HepG2 (cell line): ENCODE results near the gene ZNF644. TPM values are rescaled to one million over a fixed set of nuclear protein-coding genes. Genes with fewer than 3 reads are reported as not detected.

Experiments used
- ATAC-seq: fragments of 200-7000 bp; cut with Tn5 transposase; 3 replicates; pipeline ENCODE4 v1.9.1; 2020; ENCODE audit warnings: mild to moderate bottlenecking, moderate library complexity
- BruUV-seq: library from RNA; stranded (reverse); fragments of 400-500 nt; replicated peaks from 2 replicates; lab custom pipeline; 2021; lab: Mats Ljungman, UMichigan
- CTCF ChIA-PET: fragments of 300-600 bp; formaldehyde crosslinking; extraction: SDS; loops from one replicate; lab custom pipeline; 2021; ENCODE audit warnings: low total read pairs, inconsistent platforms, low intra/inter-chr PET ratio; lab: Yijun Ruan, JAX
- POLR2A ChIA-PET: fragments of 350-600 bp; sonication (Branson Sonifier 250); formaldehyde crosslinking; loops from one replicate; lab custom pipeline; 2020; ENCODE audit warnings: antibody characterized with exemption, inconsistent platforms; lab: Yijun Ruan, JAX
- DNase-seq: peaks from one replicate; pipeline ENCODE4 v3.0.0-alpha.2; 2015; ENCODE audit warnings: low spot score
- FAIRE-seq: peaks from 3 replicates; lab custom pipeline; 2011; peaks lifted over from hg19 to GRCh38; lab: Jason Lieb, UNC
- H2AFZ ChIP-seq: one replicate; pipeline ENCODE4 v1.6.1; 2011; ENCODE audit warnings: low read length, inconsistent platforms
- H3K27ac ChIP-seq: fragments of 300-600 bp; 3 replicates; pipeline ENCODE4 v1.8.0; 2011; ENCODE audit warnings: mixed run types, mild to moderate bottlenecking, mixed read lengths, low read length, inconsistent platforms; ENCODE audit not compliant: insufficient read depth; ENCODE audit errors: extremely low read length
- H3K27me3 ChIP-seq, 2 experiments: fragments of 200-600 bp in 1 of 2; 2 replicates in 1 of 2; 3 replicates in 1 of 2; pipeline versions ENCODE4 v1.6.0 to v1.8.0; 2011; ENCODE audit warnings: low read length in 2 of 2, mild to moderate bottlenecking in 2 of 2, moderate library complexity in 2 of 2, inconsistent platforms in 1 of 2; ENCODE audit not compliant: insufficient read depth in 2 of 2, control insufficient read depth in 1 of 2
- H3K36me3 ChIP-seq, 2 experiments: fragments of 200-600 bp in 1 of 2; replicated peaks in 1 of 2; 2 replicates in 1 of 2; 3 replicates in 1 of 2; pipeline versions ENCODE4 v1.5.1 to v1.8.0; 2011; ENCODE audit warnings: low read length in 2 of 2, inconsistent platforms in 1 of 2; ENCODE audit not compliant: insufficient read depth in 2 of 2, control insufficient read depth in 1 of 2
- H3K4me1 ChIP-seq: 2 replicates; pipeline ENCODE4 v1.5.1; 2012; ENCODE audit warnings: low read length, inconsistent platforms; ENCODE audit not compliant: insufficient read depth
- H3K4me2 ChIP-seq: 2 replicates; pipeline ENCODE4 v1.6.0; 2011; ENCODE audit warnings: low read depth, low read length, inconsistent platforms
- H3K4me3 ChIP-seq, 3 experiments: fragments of 200-600 bp in 1 of 3; sonication (generic), shearing (Covaris generic) in 1 of 3; replicated peaks in 1 of 3; 2 replicates each; pipeline ENCODE4 v1.5.1; 2011 to 2016; ENCODE audit warnings: low read length in 3 of 3, inconsistent platforms in 2 of 3, low read depth in 2 of 3, mild to moderate bottlenecking in 2 of 3, control low read depth in 1 of 3, mixed read lengths in 1 of 3; ENCODE audit not compliant: insufficient read depth in 1 of 3
- H3K79me2 ChIP-seq: one replicate; pipeline ENCODE4 v1.6.1; 2011; ENCODE audit warnings: low read length, inconsistent platforms; ENCODE audit not compliant: insufficient read depth
- H3K9ac ChIP-seq: 2 replicates; pipeline ENCODE4 v1.6.0; 2011; ENCODE audit warnings: mild to moderate bottlenecking, low read depth, low read length, inconsistent platforms; ENCODE audit not compliant: insufficient read depth
- H3K9me3 ChIP-seq: 2 replicates; pipeline ENCODE4 v1.5.1; 2012; ENCODE audit warnings: mild to moderate bottlenecking, low read length
- H4K20me1 ChIP-seq: 2 replicates; pipeline ENCODE4 v1.6.0; 2011; ENCODE audit warnings: inconsistent platforms, mild to moderate bottlenecking, low read length, moderate library complexity; ENCODE audit not compliant: insufficient read depth
- FLYWCH1 ChIP-seq: sonication (generic); formaldehyde crosslinking; IDR thresholded peaks from 2 replicates; pipeline ENCODE4 v1.8.1; 2023; ENCODE audit warnings: mild to moderate bottlenecking, missing genetic modification reagents
- FOXA3 ChIP-seq: IDR thresholded peaks from 2 replicates; pipeline ENCODE4 v1.6.1; 2016; ENCODE audit warnings: missing genetic modification reagents, missing compliant biosample characterization
- YEATS4 ChIP-seq: sonication (generic); formaldehyde crosslinking; IDR thresholded peaks from 2 replicates; pipeline ENCODE4 v1.4.0; 2020; ENCODE audit warnings: missing genetic modification reagents, borderline replicate concordance
- ZNF232 ChIP-seq: sonication (generic); formaldehyde crosslinking; IDR thresholded peaks from 2 replicates; pipeline ENCODE4 v1.4.0; 2020; ENCODE audit warnings: missing genetic modification reagents, borderline replicate concordance
- ZNF30 ChIP-seq: sonication (generic); formaldehyde crosslinking; IDR thresholded peaks from 2 replicates; pipeline ENCODE4 v1.5.0; 2020; ENCODE audit warnings: mild to moderate bottlenecking, missing genetic modification reagents
- ZNF891 ChIP-seq: sonication (generic); formaldehyde crosslinking; IDR thresholded peaks from 2 replicates; pipeline ENCODE4 v1.5.0; 2020; ENCODE audit warnings: mild to moderate bottlenecking, missing genetic modification reagents
- ZZZ3 ChIP-seq: sonication (generic); formaldehyde crosslinking; IDR thresholded peaks from 2 replicates; pipeline ENCODE4 v1.4.0; 2020; ENCODE audit warnings: missing genetic modification reagents, mild to moderate bottlenecking, borderline replicate concordance
- WGBS: methylation state at CpG from one replicate; pipeline ENCODE4 v1.1.6; 2017; ENCODE audit warnings: low lambda C conversion rate; 5-methylcytosine and 5-hydroxymethylcytosine counted together
- in situ Hi-C: cut with HindIII; loops from 2 replicates; pipeline ENCODE4 v1.10.0; 2017; ENCODE audit warnings: low pct_unique_long_range_greater_than_20kb; ENCODE audit not compliant: extremely low pct_ligation_motif_present
- intact Hi-C: fragments of 100-400 bp; cut with micrococcal nuclease; formaldehyde crosslinking; loops from one replicate; pipeline ENCODE4 v1.10.0; 2022; ENCODE audit not compliant: unreplicated experiment
- polyA plus RNA-seq, 8 experiments: library from polyadenylated mRNA; depleted of rRNA in 3 of 8; stranded (reverse) in 7 of 8; unstranded in 1 of 8; fragments of >200 nt; fragmentation: Illumina TruSeq in 4 of 8; extraction: Trizol in 4 of 8; gene quantifications; 2 replicates each; pipeline versions ENCODE4 v1.2.1 to v1.2.3, GENCODE V29; 2011 to 2016; ENCODE audit warnings: low read depth in 4 of 8, missing spikeins in 1 of 8, mixed read lengths in 1 of 8; ENCODE audit not compliant: insufficient read depth in 1 of 8
- total RNA-seq, 5 experiments: library from RNA; depleted of rRNA; stranded (reverse); fragments of >200 nt; fragmentation: Illumina TruSeq; extraction: Trizol; gene quantifications; 2 replicates each; pipeline ENCODE4 v1.2.3, GENCODE V29; 2016; ENCODE audit warnings: low read depth in 1 of 5
- TF ChIP-seq, protein P1 (sequence below): sonication (generic); formaldehyde crosslinking; IDR thresholded peaks from 2 replicates; pipeline ENCODE4 v1.5.0; 2020; ENCODE audit warnings: mild to moderate bottlenecking, low read depth, missing genetic modification reagents, borderline replicate concordance

Gene ZNF644
- total and polyA plus RNA-seq, 2 of the 13 experiments (the other 11 are each of a cell fraction or from before 2014, with no cell fraction given) = 17.7 to 51.7 TPM

DNA sequence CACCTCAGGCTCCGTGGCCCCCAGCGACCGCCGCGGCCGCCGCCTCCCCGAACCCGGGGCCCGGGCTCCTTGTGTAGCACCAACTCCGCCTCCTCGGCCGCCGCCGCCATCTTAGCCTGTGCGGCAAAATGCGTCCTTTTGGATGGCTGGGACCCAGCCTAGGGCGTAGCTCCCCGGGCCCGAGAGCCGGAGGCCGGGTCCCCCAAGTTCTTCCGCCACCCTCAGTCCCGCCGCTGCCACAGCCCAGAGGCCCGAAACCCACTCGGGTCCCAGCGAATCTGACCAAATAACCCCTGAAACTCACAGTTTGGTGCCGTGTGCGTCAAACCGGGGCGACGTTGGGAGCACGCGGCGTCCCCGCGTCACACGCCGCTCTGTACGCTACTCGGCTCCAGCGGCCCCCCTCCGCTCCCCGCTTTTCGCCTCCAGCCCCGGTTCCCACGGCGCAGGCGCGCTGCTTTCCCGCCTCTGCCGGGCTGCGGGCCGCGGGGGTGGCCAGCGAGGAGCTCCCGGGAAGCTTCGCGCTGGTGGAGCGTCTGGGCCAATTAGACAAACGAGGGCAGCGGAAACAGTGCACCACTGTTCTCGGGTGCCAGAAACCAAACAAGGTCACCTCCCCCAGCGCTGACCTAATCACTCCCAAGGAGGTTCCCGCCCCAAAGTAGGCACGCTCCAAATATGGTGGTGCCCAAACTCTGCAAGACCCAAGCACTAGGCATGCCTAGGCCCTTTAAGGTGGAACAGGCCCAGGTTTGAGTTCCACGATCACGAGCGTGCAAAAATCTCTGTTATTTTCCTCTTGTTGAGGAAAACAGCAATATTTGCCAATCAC lies at the start of gene ZNF644 (continued):
- TF ChIP-seq FOXA3 (CRISPR knock-in tag) (peak; percentile 36), ZZZ3 (CRISPR knock-in tag) (peak; percentile 74; the same call in 1 of the 2 replicates), FLYWCH1 (CRISPR knock-in tag) (peak; percentile 88; the same call in 1 of the 2 replicates), ZNF30 (no peak; the same call in 1 of the 2 replicates), ZNF891 (CRISPR knock-in tag) (peak; percentile 72), ZNF232 (CRISPR knock-in tag) (peak; percentile 92; the same call in 1 of the 2 replicates), YEATS4 (CRISPR knock-in tag) (peak; percentile 81)

DNA sequence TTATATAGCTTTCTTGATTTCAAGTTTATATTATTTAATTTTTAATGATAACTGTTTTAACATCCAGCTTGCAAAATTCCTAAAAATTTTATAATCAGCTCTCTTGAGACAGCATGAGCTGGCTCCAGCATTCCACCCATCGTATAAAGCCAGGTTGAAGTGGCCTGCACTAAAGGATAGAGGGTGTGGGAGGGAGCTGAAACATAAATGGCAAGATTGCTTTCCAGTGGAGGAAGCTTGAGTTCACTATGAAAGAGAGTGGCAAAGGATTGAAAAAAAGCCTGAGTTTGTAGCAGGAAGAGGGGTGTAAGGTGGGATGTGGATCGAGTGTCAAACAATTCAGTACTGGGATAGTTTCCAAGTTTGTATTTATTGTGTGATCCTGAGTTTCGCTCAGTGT lies 48.5 kb upstream of the ZNF644 start:
- ChIA-PET CTCF (no interaction called here), POLR2A (no interaction called here)
- no peak overlapping the region for H3K27ac ChIP-seq
- H3K4me1 ChIP-seq = peaks cover 9% of the 10 kb centered on the region
- no peak overlapping the region for H3K9ac ChIP-seq
- 17% methylated on average over 3 of the region's 3 CpGs for WGBS
- no TSS peak for BruUV-seq
- in situ Hi-C loops = no loop called here
- intact Hi-C loops = no loop called here
- H3K4me2 ChIP-seq = no peak overlapping the region
- no peaks in the 10 kb centered on the region for H3K36me3 ChIP-seq
- no peak overlapping the region for H2AFZ ChIP-seq
- H4K20me1 ChIP-seq = no peaks in the 10 kb centered on the region
- H3K4me3 ChIP-seq = no peak overlapping the region
- no peak for ATAC-seq
- no peaks in the 10 kb centered on the region; a peak in 2 of 5 replicates for H3K27me3 ChIP-seq
- no peak for DNase-seq
- H3K79me2 ChIP-seq = no peaks in the 10 kb centered on the region
- TF ChIP-seq, protein P1, sequence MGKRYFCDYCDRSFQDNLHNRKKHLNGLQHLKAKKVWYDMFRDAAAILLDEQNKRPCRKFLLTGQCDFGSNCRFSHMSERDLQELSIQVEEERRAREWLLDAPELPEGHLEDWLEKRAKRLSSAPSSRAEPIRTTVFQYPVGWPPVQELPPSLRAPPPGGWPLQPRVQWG = no peak
- H3K9me3 ChIP-seq = no peaks in the 10 kb centered on the region
- FAIRE-seq = no peak
